ENCODE results near the gene WSCD2. TPM values are rescaled to one million over a fixed set of nuclear protein-coding genes. Genes with fewer than 3 reads are reported as not detected.

The WSCD2 gene
- total RNA-seq, 2 experiments from 2014 or later: not detected

DNA sequence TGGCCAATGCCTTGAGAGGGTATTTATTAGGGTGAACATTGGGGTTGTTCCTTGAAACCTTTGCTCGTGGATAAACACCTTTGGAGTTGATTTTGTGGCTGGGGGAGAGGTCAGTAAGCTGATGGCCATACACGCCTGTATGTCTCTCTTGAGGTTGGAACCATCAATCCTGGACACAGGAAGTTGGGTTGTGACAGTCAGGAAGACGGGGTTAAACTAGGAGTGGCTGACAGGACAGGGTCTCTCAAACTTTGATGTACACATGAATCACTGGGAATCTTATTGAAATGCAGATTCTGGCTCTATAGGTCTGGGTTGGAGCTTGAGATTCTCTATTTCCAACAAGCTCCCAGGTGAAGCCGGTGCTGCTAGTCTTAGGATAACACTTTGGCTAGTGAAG, 12.8 kb upstream of the WSCD2 start:
- CTCF ChIA-PET (ENCODE audit: unreplicated experiment): no interaction called here
- no peak for DNase-seq (ENCODE audit: low spot score)
- no peak overlapping the region for H2AFZ ChIP-seq (ENCODE audit: low read length)
- no peaks in the 10 kb centered on the region for H3K79me2 ChIP-seq (ENCODE audit: insufficient read depth, low read depth, low read length)
- H3K27ac ChIP-seq (ENCODE audit: low read depth, low read length, poor library complexity, severe bottlenecking): no peak overlapping the region
- H3K4me1 ChIP-seq (ENCODE audit: insufficient read depth, low read length, poor library complexity, severe bottlenecking): peaks cover 5% of the 10 kb centered on the region
- H3K9me3 ChIP-seq (ENCODE audit: low read length): no peaks in the 10 kb centered on the region
- no peak overlapping the region for H3K4me2 ChIP-seq (ENCODE audit: low read length)
- no peak overlapping the region for H3K4me3 ChIP-seq (ENCODE audit: low read depth, low read length, poor library complexity, severe bottlenecking)
- H4K20me1 ChIP-seq (ENCODE audit: insufficient read depth, low read length): no peaks in the 10 kb centered on the region
- no peak for TF ChIP-seq EZH2phosphoT487 (IDR thresholded peaks at IDR 0.05; ENCODE audit: borderline replicate concordance, low read depth, low read length)
- TF ChIP-seq, protein P1, sequence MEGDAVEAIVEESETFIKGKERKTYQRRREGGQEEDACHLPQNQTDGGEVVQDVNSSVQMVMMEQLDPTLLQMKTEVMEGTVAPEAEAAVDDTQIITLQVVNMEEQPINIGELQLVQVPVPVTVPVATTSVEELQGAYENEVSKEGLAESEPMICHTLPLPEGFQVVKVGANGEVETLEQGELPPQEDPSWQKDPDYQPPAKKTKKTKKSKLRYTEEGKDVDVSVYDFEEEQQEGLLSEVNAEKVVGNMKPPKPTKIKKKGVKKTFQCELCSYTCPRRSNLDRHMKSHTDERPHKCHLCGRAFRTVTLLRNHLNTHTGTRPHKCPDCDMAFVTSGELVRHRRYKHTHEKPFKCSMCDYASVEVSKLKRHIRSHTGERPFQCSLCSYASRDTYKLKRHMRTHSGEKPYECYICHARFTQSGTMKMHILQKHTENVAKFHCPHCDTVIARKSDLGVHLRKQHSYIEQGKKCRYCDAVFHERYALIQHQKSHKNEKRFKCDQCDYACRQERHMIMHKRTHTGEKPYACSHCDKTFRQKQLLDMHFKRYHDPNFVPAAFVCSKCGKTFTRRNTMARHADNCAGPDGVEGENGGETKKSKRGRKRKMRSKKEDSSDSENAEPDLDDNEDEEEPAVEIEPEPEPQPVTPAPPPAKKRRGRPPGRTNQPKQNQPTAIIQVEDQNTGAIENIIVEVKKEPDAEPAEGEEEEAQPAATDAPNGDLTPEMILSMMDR (conservative IDR thresholded peaks at IDR 0.05; ENCODE audit: low read length): no peak
- no peaks in the 10 kb centered on the region for H3K36me3 ChIP-seq (ENCODE audit: insufficient read depth, low read length)
- intact Hi-C loops (cut with micrococcal nuclease; ENCODE audit: unreplicated experiment): no loop called here
- BruUV-seq (replicated peaks): no TSS peak
- no peaks in the 10 kb centered on the region for H3K9me2 ChIP-seq (ENCODE audit: insufficient read depth, low read length)
- POLR2A ChIA-PET: no interaction called here

DNA sequence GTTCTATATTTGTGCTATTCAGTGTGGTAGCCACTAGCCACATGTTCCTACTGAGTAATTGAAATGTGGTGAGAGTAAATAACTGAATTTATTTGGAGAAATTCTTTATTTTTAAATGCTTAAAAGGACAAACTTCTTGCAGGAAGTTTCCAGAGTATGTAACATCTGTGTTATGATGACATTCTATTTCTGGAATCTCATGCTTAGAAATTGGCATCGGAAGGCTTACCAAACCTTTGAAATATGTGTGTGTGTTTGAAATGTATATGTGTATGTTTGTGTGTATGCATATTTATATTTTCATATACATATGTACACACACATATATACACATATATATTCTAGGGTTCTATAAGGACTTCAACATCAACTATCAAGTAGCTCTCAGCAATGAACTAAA, 12.4 kb upstream of the WSCD2 start:
- no TSS peak for BruUV-seq (replicated peaks)
- no peaks in the 10 kb centered on the region for H4K20me1 ChIP-seq (ENCODE audit: insufficient read depth, low read length)
- no peaks in the 10 kb centered on the region for H3K36me3 ChIP-seq (ENCODE audit: insufficient read depth, low read length)
- no peak overlapping the region for H3K4me3 ChIP-seq (ENCODE audit: low read depth, low read length, poor library complexity, severe bottlenecking)
- H2AFZ ChIP-seq (ENCODE audit: low read length): no peak overlapping the region
- peaks cover 5% of the 10 kb centered on the region for H3K4me1 ChIP-seq (ENCODE audit: insufficient read depth, low read length, poor library complexity, severe bottlenecking)
- H3K4me2 ChIP-seq (ENCODE audit: low read length): no peak overlapping the region
- no peaks in the 10 kb centered on the region for H3K9me2 ChIP-seq (ENCODE audit: insufficient read depth, low read length)
- no peak overlapping the region for H3K27ac ChIP-seq (ENCODE audit: low read depth, low read length, poor library complexity, severe bottlenecking)
- ChIA-PET CTCF (ENCODE audit: unreplicated experiment) (no interaction called here), POLR2A (no interaction called here)
- no peaks in the 10 kb centered on the region for H3K79me2 ChIP-seq (ENCODE audit: insufficient read depth, low read depth, low read length)
- intact Hi-C loops (cut with micrococcal nuclease; ENCODE audit: unreplicated experiment): no loop called here
- DNase-seq (ENCODE audit: low spot score): no peak
- TF ChIP-seq, protein P1 (conservative IDR thresholded peaks at IDR 0.05; ENCODE audit: low read length): no peak
- no peak for TF ChIP-seq EZH2phosphoT487 (IDR thresholded peaks at IDR 0.05; ENCODE audit: borderline replicate concordance, low read depth, low read length)
- H3K9me3 ChIP-seq (ENCODE audit: low read length): no peaks in the 10 kb centered on the region

DNA sequence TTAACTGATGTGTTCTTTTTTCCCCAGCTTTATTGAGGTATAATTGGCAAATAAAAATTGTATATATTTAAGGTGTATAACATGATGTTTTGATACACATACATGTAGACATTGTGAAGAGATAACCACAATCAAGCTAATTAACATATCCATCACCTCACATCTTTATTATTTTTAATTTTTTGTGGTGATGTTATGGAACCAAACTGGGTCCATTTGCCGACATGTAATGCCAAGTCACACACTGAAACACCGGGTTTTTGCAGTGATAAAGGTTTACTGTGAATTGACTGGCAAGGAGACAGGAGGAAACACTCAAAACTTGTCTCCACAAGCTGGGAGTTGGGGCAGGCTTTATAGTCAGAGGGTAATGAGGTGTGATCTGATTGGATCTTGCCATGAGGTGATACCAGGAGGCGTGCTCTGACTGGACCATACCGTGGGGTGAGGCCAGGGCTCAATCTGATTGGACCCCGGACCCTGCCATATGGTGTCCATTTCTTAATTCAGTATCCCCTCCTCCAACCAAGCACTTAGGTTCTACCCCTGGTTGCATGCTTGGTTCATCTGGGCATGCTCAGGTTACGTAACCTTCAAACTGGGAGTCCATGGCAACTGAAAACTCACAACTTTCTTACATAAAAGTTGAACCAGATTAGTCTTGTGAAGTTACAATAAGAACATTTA, 11.8 kb upstream of the WSCD2 start:
- Histone ChIP-seq H3K36me3 (ENCODE audit: insufficient read depth, low read length) (no peaks in the 10 kb centered on the region), H3K27ac (ENCODE audit: low read depth, low read length, poor library complexity, severe bottlenecking) (no peak overlapping the region), H2AFZ (ENCODE audit: low read length) (no peak overlapping the region), H3K4me1 (ENCODE audit: insufficient read depth, low read length, poor library complexity, severe bottlenecking) (peaks cover 5% of the 10 kb centered on the region), H3K4me3 (ENCODE audit: low read depth, low read length, poor library complexity, severe bottlenecking) (no peak overlapping the region), H3K4me2 (ENCODE audit: low read length) (no peak overlapping the region), H3K9me2 (ENCODE audit: insufficient read depth, low read length) (no peaks in the 10 kb centered on the region), H3K79me2 (ENCODE audit: insufficient read depth, low read depth, low read length) (no peaks in the 10 kb centered on the region), H4K20me1 (ENCODE audit: insufficient read depth, low read length) (no peaks in the 10 kb centered on the region), H3K9me3 (ENCODE audit: low read length) (no peaks in the 10 kb centered on the region)
- no peak for TF ChIP-seq EZH2phosphoT487 (IDR thresholded peaks at IDR 0.05; ENCODE audit: borderline replicate concordance, low read depth, low read length)
- TF ChIP-seq, protein P1 (conservative IDR thresholded peaks at IDR 0.05; ENCODE audit: low read length): no peak
- POLR2A ChIA-PET: interaction anchor here (0.6 kb wide), 1 partner anchor 701 kb away, joined by 4 read pairs; no protein-coding TSS in a partner anchor
- intact Hi-C loops (cut with micrococcal nuclease; ENCODE audit: unreplicated experiment): no loop called here
- DNase-seq (ENCODE audit: low spot score): no peak
- BruUV-seq (replicated peaks): no TSS peak
- CTCF ChIA-PET (ENCODE audit: unreplicated experiment): no interaction called here
